Measurements from ENCODE around the gene IL4R. TPM values are rescaled to one million over a fixed set of nuclear protein-coding genes. Genes with fewer than 3 reads are reported as not detected.

IL4R gene
- total RNA-seq: 100 to 1,000 TPM in 1 of 6 experiments, 10 to 100 TPM in 5; 38.8 to 147 (median 46.9) TPM
- long read RNA-seq: 0 reads

GRCh38 chr16:27313422-27314160 is at the start of gene IL4R:
IL4R (plus strand) TSS chr16:27313974; CDS start chr16:27340204, 26,230 bp downstream.
- Histone ChIP-seq H3K27me3 (no peaks in the 10 kb centered on the region), H3K4me3 (peak within 1 kb of the TSS; percentile 92 to 93 (median 93)), H3K9me3 (no peaks in the 10 kb centered on the region), H3K27ac (peak within 1 kb of the TSS; percentile 99 to 100 (median 99)), H3K36me3 (no peaks in the 10 kb centered on the region), H3K4me1 (peaks cover 0 to 53% (median 18%) of the 10 kb centered on the region in 4 donors)
- WGBS (ENCODE audit: insufficient coverage, low coverage, low lambda C conversion rate, missing lambda C conversion rate): 0% methylated on average over 7 of the region's 85 CpGs
- peak; percentile 44 to 75 (median 70) for ATAC-seq
- peak; percentile 94 for TF ChIP-seq POLR2A (IDR thresholded peaks at IDR 0.05)
- TF ChIP-seq CTCF (IDR thresholded peaks at IDR 0.05): no peak
- intact Hi-C loops (cut with DNase I): loop anchor here in 1 of 2 donors (10.0 kb wide), 1 partner anchor 51 kb away; no protein-coding TSS in a partner anchor
- DNase-seq: peak; percentile 91 to 95 (median 93)

- WGBS (ENCODE audit: insufficient coverage, low coverage, low lambda C conversion rate, missing lambda C conversion rate): 38% methylated on average over 6 of the region's 6 CpGs
- H3K4me1 ChIP-seq: peaks cover 0 to 10% (median under 1%) of the 10 kb centered on the region in 4 donors
These were observed 49.6 kb upstream of the IL4R start for GRCh38 chr16:27264151-27264550.

DNA sequence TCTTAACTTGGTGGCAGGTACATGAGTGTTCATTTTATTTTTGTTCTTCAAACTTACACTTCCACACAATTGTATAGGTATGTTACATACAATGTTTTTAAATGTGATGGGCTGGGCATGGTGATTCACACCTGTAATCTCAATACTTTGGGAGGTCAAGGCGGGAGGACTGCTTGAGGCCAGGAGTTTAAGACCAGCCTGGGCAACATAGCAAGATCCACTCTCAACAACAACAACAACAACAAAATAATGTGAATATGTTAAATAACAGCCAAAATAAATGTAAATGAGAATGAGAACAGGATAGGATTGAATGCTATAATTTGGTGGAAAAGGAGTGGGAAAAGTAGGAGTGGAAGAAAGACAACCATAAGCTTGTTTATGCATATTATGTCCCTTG is 47.8 kb upstream of the IL4R start:
- ATAC-seq (no peak), DNase-seq (no peak)
- Histone ChIP-seq H3K9me3 (no peaks in the 10 kb centered on the region), H3K27me3 (no peaks in the 10 kb centered on the region), H3K36me3 (no peaks in the 10 kb centered on the region), H3K4me1 (peaks cover 0 to 14% (median 5%) of the 10 kb centered on the region in 4 donors), H3K4me3 (no peak overlapping the region), H3K27ac (no peak overlapping the region)
- intact Hi-C loops (cut with DNase I): no loop called here
- WGBS (ENCODE audit: insufficient coverage, low coverage, low lambda C conversion rate, missing lambda C conversion rate): 89% methylated on average over 1 of the region's 1 CpG
- TF ChIP-seq CTCF (IDR thresholded peaks at IDR 0.05) (no peak), POLR2A (IDR thresholded peaks at IDR 0.05) (no peak)

More at GRCh38 chr16:27264151-27264550, 49.6 kb upstream of the IL4R start:
- H3K27ac ChIP-seq: no peak overlapping the region
- ATAC-seq: peak in 1 of 4 donors; percentile 50
- no peak overlapping the region for H3K4me3 ChIP-seq
- intact Hi-C loops (cut with DNase I): no loop called here
- H3K36me3 ChIP-seq: no peaks in the 10 kb centered on the region
- TF ChIP-seq CTCF (IDR thresholded peaks at IDR 0.05) (no peak), POLR2A (IDR thresholded peaks at IDR 0.05) (no peak)
- DNase-seq: peak in 1 of 3 donors; percentile 31
- H3K9me3 ChIP-seq: no peaks in the 10 kb centered on the region
- no peaks in the 10 kb centered on the region for H3K27me3 ChIP-seq

GRCh38 chr16:27267037-27267677 is 46.6 kb upstream of the IL4R start:
- no peak overlapping the region for H3K27ac ChIP-seq
- peaks cover 0 to 9% (median 3%) of the 10 kb centered on the region in 4 donors for H3K4me1 ChIP-seq
- 77% methylated on average over 8 of the region's 8 CpGs for whole genome bisulfite sequencing (ENCODE audit: insufficient coverage, low coverage, low lambda C conversion rate, missing lambda C conversion rate)
- H3K27me3 ChIP-seq: no peaks in the 10 kb centered on the region
- H3K9me3 ChIP-seq: no peaks in the 10 kb centered on the region
- TF ChIP-seq POLR2A (IDR thresholded peaks at IDR 0.05) (no peak), CTCF (IDR thresholded peaks at IDR 0.05) (no peak)
- H3K4me3 ChIP-seq: no peak overlapping the region
- ATAC-seq (no peak), DNase-seq (peak in 1 of 3 donors; percentile 17)
- intact Hi-C loops (cut with DNase I): no loop called here
- H3K36me3 ChIP-seq: no peaks in the 10 kb centered on the region

Data from right lobe of liver (tissue), 6 donors.